ENCODE results near the gene GAMT.

GAMT gene

GRCh38 chr19:1399079-1399478 lies 2.3 kb downstream of the GAMT start:
- no peak for DNase-seq

GRCh38 chr19:1397838-1398237 lies 3.5 kb downstream of the GAMT start:
- DNase-seq, result no peak

DNA sequence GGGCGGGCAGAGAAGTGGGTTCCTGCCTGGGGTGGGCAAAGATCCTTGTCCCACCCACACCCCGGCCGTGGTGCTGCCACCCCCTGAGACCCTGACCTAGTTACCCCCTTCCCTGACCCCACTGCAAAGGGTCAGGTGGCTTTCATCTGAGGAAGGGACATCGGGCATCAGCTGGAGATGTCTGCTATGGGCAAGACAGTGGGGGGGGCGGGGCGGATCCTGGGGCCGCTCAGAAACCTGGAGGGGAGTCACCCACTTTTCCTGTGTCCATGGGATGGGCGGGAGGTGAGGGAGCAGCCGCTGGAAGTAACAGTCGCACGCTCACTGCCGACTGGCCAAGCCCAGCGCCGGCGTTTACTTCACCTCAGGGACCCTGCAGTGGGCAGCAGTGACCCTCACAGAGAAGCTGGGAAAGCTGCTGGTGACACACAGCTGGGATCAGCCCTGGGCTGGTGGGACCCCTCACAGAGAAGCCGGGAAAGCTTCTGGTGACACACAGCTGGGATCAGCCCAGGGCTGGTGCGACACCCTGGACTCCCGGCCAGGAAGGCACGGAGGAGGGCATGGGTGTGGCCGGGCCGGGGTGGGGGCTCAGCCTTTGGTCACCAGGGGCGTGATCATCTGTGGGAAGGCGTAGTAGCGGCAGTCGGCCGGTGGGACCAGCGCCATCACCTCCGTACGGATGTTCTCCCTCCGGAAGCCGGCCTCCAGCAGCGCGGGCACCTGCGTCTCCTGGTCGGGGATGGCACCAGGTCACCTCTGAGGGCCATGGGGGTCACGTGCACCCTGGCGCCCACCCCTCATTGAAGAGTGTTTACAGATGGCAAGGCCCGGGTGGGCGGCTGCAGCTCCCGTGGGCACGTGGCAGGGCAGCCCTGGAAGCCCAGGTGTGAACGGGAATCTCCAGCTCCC lies 4.3 kb downstream of the GAMT start:
- no peak for DNase-seq

DNA sequence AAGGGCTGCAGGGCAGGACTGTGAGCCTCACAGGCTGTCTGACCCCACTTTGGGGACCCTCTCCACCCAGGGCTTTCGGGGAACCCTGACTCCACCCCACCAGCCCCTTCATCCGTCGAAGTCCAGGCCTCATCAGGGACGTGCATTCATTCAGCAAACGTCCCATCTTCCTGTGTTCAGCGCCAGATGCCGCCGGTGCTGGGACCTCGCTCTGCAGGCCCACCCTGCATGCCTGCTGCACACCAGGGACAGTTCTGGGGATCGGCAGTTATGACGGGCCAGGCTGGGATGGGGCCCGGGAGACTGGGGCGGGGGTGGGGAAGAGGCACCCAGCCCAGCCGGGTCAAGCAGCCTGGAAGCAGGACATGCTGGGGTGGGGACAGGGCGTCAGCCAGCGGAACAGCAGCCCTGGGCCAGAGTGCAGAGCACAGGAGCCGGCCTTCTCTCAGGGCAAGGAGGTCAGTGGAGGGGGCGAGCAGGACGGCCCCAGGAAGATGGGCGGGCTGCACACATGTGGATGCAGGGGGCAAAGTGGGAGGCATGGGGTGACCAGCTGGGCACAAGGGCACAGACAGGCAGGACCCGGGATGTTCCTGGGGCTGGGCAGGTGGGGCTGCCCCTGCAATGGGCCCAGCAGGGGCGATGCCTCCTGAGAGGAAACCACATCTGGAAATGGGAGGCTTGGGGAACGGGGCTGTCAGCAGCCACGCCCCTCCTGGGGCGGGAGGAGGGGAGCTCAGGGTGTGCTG lies 5.1 kb downstream of the GAMT start:
- no peak for DNase-seq

DNA sequence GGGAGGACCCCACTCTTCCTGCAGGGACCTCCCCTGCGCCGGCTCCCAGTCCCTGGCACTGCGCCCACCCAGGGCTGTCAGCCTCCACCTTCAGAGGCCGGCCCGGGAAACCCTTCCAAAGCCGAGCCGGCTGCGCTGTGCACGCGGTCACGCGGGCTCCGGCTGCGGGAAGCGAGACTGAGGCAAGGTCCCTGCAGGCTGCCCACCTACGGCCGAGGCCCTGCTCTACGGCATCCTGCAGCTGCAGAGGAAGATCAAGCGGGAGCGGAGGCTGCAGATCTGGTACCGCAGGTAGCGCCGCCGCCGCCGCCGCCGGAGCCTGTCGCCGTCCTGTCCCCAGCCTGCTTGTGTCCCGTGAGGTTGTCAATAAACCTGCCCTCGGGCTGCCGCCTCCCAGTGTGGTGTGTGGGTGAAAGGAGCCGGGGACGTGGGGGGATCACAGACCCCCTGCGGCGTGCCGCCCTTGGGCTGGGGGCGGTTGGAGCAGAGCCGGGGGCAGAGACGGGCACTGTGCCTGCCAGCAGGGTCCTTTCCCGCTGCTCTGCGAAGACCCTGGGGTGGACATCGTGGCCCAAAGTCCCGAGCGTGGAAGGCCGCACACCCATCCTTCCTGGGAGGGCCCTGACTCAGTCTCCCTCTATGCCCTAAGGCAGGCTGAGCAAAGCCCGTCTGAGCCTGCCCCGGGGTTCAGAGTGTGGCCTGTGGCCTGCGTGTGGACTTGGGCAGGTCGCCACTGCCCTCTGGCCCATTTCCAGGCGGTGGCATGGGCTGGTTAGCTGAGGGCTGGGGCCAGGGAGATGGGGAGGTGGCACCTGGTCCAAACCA lies 5.9 kb downstream of the GAMT start:
- no peak for DNase-seq

GRCh38 chr19:1394252-1395193 lies 6.8 kb downstream of the GAMT start:
- DNase-seq, result no peak

- no peak for DNase-seq
These were observed 7.5 kb downstream of the GAMT start for GRCh38 chr19:1393841-1394240.

GRCh38 chr19:1392939-1393530 lies 8.3 kb downstream of the GAMT start:
- no peak for DNase-seq

- DNase-seq, result no peak
These were observed 8.9 kb downstream of the GAMT start for GRCh38 chr19:1392407-1392806.

GRCh38 chr19:1390890-1391423 lies 10.4 kb downstream of the GAMT start:
- DNase-seq, result no peak

DNA sequence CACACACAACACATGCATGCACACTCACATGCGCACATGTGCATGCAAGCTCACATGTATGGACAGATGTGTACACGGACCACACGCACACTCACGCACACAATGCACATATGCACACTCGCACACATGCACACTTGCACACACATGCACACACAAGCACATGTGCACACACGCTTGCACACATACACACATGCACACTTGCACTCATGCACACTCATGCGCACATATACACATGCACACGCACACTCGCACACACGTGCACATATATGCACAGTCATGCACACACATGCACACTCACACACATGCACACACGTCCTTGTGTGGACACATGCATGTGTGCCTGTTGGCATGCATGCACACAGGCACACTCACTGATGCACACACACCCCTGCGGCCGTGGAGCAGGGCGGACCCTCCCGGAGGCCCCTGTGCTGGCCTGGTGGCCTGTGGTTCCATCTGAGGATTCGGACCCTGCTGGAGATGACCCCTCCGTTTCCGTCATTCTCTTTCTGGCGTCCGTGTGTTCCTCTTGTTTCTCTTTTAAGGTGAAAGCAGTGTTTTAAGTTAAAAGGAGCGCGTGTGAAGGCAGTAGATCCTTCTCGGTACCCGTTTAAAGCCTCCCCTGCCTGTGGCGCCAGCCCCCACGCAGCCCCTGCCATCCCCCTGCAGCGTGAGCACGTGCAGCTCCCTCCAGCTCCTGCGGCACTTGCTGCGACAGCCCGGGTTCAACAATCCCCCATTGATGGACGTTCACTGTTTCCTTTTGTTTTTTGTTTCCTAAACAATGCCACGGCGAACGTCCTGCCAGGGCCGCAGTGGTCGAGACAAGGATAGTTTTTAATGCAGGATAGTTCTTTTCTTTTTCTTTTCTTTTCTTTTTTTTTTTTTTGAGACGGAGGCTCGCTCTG lies 12.1 kb downstream of the GAMT start:
- DNase-seq, result no peak

DNA sequence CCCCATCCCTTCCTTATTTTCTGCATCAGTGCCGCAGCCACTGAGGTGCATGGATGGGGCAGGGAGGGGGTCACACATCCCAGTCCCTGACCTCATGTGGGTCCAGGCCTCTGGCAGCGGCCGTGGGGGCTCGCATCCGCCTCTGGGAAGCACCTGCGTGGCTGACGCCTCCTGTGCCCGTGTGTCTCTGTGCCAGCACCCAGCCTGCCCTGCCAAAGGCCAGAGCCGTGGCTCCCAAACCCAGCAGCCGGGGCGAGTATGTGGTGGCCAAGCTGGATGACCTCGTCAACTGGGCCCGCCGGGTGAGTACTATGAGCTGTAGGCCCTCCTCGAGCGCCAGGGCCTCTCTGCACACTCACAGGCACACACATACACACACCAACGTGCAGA lies 12.7 kb downstream of the GAMT start:
- DNase-seq, result no peak

DNA sequence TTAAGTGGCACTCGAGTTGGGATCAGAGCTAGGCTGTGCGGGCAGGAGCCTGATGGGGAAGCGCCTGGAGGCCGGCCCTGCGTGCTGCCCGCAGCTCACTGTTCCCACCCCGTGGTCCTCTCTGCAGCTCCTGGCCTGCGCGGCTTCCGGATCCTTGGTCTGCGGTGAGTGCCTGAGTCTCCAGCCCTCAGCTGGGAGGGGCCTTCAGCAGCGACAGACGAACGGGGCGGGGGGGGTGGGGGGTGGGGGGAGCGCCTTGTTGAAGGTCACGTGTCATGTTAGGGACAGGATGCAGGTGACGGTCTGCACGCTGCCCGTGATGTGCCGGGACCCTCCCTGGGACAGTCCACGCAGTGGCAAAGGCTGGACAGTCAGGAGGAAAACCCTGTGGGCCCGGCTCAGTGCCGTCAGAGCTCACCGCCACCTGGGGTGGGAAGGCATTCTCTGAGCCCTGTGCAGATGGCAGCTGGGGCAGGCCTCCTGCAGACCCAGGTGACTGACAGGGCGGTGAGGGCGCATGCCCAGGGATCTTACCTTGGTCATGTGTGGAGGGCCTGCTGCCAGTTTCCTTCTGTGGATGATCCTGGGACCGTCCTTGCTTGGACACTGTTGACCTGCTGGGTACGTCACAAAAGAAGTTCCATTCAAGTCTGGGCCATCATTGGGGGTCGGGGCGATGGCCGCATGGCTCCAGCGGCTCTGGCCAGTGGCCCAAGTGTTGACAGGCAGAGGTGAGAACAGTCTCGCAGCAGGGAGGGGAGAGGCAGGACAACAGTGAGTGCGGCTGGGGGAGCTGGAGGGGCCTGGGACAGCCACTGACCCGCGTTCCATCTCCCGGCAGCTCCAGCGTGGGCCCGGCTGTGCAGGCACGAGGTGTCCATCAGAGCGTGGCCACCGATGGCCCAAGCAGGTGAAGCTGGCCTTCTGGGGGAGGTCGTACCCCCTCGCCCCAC lies 13.4 kb downstream of the GAMT start:
- DNase-seq, result peak; percentile 35

- DNase-seq, result no peak
These were observed 14.2 kb downstream of the GAMT start for GRCh38 chr19:1386945-1387683.

- no peak for DNase-seq
These were observed 15.5 kb downstream of the GAMT start for GRCh38 chr19:1385816-1386215.

DNA sequence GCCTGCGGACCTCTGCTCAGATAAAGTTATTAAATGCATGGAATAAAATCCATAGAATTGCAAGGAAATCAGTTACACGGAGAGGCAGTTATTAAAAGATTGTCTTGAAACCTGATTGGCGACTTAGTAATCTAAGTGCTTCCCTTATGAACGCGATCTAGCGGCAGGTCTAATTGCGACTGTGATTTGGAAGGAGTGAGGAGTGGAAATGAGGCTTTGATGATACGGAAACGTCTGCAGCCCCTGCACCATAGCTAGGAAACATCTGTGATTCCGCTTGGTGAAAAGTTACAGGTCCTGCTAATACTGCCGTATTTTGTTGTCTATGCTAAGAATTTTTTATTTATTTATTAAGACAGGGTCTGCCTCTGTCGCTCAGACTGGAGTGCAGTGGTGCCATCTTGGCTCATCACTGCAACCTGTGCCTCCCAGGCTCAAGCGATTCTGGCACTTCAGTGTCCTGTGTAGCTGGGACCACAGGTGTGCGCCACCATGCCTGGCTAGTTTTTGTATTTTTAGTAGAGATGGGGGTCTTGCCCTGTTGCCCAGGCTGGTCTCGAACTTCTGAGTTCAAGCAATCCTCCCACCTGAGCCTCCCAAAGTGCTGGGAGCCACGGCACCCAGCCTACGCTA lies 16.7 kb downstream of the GAMT start:
- DNase-seq, result no peak

DNA sequence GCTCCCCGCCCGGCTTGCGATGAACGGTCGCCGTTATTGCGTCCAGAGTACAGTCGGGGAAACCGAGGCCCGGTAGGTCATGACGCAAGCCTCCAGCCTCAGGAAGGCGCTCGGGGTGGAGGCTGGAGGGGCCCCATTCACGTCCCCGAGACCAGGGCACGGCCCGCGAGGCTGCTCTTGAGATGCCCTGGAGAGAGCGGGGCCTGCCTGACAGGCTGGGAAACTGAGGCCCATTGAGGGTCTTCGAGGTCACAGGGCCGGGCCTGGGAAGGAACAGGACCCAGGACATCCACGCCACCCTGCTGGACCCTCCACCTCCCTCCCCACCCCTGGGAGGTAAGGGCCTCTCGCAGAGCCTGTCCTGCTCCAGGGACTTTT lies 17.3 kb downstream of the GAMT start:
- no peak for DNase-seq
